HG03135 (cell line): ENCODE results near the gene NFRKB.
A peak's percentile ranks its signal among the peaks of the same experiment; 100 is the strongest.
"Not testable (repeated sequence)": the region's sequence is repeated elsewhere in the genome, so short reads cannot be mapped to it uniquely, and the experiment has no call there.

Experiments used
- ATAC-seq: cut with Tn5 transposase; IDR thresholded peaks from one replicate; pipeline ENCODE4 v1.9.1; 2021; ENCODE audit warnings: mild to moderate bottlenecking, moderate library complexity; ENCODE audit not compliant: unreplicated experiment

NFRKB gene

DNA sequence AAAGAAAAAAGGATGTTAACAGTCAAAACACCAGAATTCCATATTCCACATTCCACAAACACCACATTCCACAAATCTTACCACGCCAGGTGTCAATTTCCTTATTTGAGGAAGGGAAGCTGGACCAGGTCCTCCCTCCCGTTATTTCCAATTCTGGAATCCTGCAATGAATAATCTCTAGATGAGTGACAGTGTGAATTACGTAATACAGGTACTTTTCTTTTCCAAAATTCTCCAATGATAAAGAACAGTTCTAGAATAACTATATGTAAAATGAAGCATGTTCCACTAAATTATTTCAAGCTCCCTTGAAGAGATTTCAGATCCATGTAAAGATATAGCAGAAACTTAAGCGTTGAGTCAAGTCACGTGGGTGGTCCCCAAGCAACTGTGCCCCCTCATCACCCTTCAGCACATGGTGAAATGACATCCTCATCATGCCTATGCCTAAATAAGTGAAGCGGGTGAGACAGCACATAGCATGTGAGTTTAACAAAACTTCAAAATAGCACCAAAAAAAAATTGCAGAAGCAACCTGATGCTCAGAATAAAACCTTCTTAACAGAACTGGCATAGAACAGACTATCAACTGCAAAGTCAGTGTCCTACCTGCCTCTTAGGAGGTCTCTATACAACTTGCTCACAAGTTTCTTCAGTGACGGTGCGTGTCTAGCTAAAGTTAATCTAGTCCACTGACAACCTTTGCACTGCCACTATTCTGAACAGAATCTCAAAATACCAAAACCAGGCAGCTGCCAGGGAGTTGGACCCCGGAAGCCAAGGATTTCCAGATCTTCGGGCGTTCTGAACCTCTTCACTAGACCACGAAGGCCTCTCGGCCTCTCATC lies 876 bp downstream of the NFRKB start:
- peak; percentile 19 for ATAC-seq

DNA sequence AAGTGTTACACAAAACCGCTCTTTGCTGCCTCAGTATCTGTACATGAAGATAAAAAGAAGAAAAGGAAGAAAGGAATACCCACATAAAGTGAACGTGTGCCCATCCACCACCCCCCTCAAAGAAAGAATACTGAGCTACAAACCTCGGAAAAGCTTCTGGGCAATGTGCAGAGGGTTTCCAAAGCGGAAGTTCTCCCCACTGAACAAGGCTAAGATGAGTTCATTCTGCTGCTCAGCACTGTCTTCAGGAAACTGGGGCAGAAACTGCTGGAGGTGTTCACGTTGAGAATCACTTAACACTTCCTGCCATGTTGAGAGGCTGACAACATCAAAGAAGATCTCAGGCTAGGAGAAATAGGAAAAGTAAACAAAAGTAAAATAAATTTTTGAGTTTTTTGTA lies 6.9 kb downstream of the NFRKB start:
- no peak for ATAC-seq

DNA sequence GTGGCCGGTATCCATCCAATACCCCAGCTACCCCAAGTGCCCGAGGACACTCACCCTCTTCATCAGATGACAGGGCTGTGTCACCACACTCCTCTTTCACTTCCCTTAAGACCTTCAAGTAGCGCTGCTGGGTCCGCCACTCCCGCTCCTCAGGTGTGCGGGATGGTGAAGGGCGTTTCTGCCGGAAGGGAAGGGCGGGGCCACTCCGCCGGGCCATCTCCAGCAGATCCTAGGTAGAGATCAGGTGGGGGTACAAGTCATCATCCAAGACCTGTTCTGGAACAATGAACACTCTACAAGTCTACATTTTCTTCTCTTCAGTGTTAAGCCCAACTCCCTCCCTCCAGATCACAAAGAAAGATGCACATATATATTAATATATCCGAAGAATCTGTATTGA lies 10.0 kb downstream of the NFRKB start:
- no peak for ATAC-seq

DNA sequence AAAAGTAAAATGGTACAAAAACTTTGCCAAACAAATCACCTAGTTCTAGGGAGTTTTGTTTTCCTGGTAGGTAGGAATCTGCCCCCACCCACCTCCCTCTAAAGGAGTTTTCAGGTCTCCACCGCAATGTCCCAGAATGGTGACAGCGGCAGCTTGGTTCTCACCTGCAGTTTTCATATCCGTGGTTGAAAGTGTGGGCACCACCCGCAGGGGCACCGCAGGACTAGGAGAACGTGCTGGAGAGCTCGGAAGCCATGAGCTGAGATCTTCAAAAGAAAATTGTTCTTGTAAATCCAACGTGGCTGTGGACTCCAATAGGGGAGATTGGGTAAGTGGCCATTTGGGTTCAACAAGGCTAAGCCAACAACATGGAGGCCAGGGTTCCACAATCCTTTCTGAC lies 10.8 kb downstream of the NFRKB start:
- no peak for ATAC-seq

DNA sequence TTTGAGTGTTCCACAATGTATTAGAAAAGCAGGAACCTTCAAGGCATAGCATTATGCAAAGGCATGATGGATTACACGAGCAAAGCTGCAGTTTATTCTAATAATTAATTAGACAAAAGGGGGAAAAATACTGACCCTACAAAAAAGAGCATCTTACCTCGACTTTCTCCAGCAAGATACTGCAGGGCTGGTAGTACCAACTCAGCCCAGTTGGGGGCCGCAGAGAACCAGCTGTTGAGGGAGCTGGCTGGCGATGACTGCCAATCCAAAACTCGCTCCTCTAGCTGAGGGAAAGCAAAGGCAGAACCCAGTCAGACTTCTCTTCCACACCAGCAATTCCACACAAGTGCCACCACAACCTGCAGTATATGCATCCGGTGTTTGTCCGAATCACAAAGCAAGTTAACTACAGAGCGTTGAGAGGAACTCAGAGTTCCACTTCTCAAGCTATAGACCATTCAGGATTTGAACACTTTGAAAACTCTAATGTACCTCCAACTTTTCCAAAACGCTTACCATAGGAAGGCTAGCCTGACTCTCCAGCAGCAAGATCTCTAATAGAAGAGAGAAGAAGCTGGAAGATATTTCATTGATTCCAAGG lies 13.7 kb downstream of the NFRKB start:
- peak; percentile 70 for ATAC-seq

DNA sequence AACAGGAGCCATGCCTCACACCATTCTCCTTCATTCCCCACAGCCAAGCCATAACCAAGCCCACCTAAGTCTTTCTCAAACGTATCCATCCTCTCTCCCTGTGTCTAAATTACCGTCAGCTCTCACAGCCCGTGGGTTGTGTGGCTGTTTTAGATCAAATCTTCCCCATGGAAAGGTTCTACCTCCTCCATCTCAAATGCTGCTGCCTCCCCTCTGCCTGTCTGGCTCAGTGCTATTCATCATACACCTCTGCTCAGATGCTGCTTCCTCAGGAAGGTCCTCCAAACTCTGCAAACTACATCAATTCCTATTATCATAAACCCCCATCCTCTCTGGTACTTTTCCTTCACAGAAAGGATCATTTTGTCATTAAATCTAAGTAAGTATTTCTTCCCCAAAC lies 15.1 kb downstream of the NFRKB start:
- no peak for ATAC-seq

DNA sequence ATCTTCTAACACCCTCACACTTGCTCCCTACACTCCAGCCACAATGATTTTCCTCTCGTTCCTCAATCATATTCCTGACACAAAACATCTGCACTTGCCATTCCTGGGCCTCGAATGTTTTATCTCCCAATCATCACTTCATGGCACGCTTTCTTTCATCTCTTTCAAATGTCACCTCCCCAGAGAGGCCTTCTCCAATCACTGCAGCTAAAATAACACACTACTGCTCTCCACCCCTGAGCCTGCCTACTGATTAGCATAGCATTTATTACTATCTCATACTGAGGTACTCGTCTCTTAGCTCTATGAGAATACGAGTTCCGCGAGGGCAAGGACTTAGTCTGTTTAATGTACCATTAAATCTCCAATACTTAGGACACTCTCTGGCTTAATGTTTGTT lies 23.5 kb downstream of the NFRKB start:
- no peak for ATAC-seq

DNA sequence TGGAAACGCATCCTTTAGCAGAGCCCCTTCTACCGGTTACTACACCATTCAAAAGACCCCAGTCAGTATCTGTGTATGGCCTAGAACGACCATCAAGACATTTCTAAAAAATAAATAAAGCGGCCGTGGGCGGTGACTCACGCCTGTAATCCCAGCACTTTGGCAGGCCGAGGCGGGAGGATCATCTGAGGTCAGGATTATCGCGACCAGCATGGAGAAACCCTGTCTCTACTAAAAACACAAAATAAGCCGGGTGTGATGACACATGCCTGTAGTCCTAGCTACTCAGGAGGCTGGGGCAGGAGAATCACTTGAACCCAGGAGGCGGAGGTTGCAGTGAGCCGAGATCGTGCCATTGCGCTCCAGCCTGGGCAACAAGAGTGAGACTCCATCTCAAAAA lies 26.8 kb downstream of the NFRKB start:
- not testable (repeated sequence) for ATAC-seq

DNA sequence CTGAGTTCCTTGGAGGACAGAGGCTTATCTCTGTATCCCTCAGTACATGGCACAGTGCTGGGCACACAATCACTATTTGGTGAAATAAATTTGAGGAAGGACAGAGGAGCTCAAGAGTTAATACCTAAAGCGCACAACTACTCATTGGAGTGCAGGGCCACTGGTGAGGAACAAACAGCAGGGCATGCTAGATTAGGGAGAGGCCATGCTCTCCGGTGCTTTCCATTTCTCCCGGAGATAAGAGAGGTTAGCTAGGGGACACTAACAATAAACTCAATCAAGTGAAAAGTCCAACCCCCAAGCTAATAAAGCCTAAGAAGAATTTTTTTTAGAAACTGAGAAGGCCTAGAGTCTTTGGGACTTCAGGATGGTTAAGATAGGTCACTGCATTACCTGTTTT lies 29.1 kb downstream of the NFRKB start:
- ATAC-seq = no peak

DNA sequence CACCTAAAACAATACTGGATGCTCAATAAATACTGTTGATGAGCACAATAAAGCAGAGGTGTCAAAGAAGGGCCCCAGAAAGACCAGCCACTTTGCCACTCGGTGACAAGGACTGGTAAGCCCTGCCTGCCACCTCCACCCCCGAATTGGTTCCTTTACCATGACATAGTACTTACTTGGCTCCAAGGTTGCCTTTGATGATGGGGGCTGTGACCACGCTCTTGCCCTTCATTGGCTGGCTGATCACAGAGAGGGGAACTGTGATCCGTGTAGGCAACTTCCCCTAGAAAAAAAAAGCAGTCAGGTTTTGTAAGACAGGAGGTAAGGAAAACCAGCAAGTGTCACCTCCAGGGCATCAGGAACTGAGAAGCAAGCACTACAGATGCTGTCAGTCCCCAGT lies 29.7 kb downstream of the NFRKB start:
- no peak for ATAC-seq

DNA sequence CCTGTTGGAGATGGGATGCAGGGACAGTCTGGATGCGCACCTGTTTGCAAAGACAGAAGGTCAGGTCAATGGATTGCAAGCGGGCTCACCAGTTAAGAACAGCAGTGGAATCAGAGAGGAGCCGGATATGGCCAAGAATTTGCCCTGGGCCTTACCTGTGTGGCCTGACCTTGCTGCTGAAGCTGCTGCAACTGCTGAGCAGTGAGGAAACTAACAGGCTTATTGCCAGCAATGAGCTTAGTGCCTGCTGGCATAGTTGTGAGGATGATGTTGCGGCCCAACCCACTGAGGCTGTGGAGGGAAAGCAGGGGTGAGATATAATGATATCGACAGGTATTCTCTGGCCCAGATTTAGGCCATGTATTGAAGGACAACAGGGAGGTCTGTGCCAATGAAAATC lies 30.6 kb downstream of the NFRKB start:
- no peak for ATAC-seq

DNA sequence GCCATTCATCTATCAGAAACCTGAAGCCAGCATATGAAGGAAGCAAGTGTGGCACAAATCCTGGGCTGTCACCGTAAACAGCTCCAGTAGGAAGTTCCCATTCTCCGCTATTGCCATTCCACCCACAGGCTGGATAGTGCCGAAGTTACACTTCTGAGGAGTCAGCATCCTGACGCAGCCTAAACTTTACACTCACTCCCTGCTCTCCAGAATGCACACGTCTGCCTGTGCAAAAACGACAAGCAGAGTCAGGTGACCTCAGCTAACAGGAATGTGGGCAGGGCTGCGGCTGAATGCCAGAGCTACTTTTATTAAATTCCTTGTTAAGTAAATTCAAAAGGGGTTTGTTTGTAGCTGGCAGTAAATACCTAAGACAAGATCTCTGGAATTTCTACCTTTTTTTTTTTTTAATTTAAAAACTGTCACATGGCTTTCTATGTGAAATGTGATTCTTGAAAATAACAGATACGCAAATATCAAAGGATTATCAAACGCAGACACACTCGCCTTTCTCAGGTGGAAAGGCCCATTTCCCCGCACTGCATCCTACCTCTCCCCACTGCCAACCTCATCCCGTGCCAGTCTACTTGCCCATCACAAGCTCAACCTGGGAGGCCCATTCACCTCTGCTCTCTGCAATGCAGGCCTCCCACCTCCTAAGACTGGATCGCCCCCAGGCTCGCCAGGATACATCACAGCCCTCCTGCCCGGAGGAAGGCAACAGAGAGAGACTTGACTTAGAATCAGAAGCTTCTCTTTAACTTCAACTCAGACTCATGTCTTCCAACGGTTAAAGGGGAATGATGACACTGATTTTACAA lies 33.5 kb downstream of the NFRKB start:
- ATAC-seq = no peak

DNA sequence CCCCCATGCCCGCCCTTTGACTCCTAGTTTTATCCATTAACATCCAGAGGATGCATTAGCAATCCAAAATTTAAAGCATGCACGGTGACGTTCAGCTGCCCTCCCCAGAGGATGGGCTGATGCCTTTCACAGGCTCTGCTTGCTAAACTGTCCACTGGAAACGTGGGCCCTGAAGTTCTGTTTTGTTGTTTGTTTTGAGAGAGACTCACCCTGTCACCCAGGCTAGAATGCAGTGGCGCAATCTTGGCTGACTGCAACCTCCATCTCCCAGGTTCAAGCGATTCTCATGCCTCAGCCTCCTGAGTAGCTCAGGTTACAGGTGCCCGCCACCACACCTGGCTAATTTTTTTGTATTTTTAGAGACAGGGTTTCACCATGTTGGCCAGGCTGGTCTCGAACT lies 39.3 kb downstream of the NFRKB start:
- ATAC-seq = no peak

DNA sequence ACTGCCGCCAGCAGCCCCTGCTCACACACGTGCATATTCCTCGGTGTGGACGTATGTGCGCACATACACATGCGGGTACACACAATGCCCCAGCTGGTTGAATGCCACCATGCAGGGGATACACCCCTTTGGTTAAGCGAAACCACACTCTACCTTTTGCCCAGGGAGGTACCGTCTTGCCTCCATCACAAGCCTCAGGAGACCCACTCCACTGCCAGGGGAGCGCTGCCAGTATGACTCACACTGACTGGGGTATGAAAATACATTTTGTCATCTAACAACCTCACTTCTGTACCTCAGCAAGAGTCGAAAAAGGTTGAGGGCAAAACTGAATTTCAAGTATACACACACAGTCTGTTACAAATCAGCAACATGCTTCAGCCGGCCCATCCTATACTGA lies 40.3 kb downstream of the NFRKB start:
- no peak for ATAC-seq

DNA sequence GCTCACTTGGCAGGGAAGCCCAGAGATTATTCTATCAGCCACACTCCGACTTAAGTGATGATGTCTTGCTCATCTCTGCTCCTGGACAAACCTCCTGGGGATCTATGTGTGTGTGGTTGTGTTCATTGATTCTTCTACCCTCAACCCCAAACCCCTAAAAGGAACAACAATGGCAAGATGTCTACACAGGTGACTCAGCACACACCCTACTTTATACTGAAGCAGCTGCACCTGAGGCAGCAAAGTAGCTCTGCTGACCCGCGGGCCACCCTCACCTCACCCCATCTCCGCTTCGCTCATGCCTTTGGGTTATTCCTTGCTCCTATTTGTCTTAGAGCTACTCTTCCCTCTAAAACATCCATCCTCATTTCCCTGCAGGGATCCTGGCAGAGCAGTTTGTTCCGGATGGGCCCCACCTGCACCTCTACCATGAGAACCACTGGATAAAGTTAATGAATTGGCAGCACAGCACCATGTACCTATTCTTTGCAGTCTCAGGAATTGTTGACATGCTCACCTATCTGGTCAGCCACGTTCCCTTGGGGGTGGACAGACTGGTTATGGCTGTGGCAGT lies 41.1 kb downstream of the NFRKB start:
- ATAC-seq = no peak

DNA sequence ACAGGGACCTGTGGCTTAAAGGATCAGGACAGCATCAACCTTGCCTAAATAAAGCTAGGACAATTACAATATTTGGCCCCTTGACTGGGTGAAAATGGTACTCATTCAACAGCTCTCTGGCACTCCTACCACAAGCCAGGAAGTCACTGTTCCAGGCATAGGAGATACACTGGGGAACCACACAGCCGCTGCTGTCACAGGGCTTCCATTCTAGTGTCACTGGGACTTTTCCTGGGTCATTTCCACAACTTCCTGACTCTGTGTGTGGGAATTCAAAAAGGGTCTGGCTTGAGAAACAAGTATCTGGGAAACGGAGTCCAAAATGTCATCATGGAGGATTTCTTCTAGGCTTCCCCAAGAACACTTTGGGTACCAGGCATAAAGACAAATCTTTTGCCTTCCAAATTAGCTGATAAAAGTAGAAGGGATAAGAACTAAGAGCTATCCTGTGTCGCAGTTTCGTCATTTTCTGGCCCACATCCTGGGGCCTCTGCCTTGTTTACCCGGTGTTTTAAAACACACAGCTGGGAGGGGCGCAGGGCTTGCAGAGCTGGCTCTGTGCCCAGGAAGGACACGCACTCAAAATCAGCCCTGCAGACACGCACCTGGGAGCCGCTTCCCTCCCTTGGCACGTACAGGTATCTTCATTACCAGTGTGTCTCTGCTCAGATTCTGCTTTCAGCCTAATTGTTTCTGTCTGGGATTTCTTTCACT lies 41.7 kb downstream of the NFRKB start:
- no peak for ATAC-seq

DNA sequence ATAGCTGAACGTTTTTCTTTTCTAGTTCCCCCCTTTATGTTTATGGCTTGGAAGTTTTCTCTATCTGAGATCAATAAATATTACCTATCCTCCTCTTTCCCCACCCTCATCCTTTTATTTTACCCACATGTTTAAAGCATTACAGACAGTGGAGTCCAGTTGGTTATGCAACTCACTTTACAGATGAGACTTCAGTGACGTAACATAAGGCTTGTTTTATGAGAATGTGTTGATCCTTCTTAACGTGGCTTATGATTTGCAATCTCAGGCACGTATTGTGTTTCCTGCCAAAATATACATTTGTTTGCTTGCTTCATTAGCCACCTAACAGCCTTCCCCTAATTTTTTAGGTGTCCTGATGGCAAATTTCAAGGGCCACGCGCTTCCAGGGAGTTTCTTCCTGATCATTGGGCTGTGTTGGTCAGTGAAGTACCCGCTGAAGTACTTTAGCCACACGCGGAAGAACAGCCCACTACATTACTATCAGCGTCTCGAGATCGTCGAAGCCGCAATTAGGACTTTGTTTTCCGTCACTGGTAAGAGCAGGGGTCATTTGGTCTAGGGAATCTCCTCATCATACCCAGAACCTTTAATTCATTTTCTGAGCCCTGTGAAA lies 43.1 kb downstream of the NFRKB start:
- ATAC-seq = no peak

DNA sequence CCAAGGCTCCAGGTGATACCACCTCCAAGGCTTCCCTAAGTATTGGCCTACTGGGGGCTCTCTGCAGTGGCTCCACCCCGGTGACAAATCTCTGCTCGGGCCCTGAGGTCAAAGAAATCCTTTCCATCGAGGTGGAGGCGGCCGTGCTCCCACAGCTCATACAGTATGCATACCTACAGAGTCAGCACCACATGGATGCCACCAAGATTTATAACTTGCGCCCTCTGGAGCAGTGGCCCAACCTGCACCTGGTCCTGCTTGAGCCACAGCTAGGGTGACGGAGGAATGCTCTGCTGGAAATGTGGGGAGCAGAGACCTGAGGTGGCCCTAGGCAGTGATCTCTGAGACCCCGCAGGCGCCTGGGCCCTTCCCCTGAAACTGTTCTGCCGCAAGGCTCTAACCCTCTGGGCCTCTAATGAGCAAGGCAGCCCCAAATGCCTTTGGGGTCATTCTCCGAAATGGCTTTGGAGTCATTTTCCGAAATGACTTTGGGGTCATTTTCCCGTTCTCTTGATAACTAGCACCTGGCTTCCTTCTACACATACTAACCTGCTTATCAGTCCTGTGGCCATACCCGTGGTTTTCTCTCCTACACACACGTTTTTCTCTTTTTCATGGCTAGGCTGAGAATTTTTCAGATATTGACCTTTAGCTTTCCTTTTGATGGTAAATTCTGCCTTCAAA lies 45.8 kb downstream of the NFRKB start:
- no peak for ATAC-seq

DNA sequence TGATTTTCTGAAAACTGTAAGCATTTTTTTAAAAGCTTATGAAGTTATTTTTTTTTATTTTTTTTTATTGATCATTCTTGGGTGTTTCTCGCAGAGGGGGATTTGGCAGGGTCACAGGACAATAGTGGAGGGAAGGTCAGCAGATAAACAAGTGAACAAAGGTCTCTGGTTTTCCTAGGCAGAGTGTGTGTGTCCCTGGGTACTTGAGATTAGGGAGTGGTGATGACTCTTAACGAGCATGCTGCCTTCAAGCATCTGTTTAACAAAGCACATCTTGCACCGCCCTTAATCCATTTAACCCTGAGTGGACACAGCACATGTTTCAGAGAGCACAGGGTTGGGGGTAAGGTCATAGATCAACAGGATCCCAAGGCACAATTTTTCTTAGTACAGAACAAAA lies 48.0 kb downstream of the NFRKB start:
- ATAC-seq = not testable (repeated sequence)
